ENCODE results near the gene SHOX. TPM values are rescaled to one million over a fixed set of nuclear protein-coding genes. Genes with fewer than 3 reads are reported as not detected.
"Not testable (repeated sequence)": the region's sequence is repeated elsewhere in the genome, so short reads cannot be mapped to it uniquely, and the experiment has no call there.

SHOX gene
- total RNA-seq, 1 experiment from 2014 or later: not detected

GRCh38 chrX:584572-584971 is 46.0 kb upstream of the SHOX start:
- Histone ChIP-seq H3K4me1 (no peaks in the 10 kb centered on the region), H3K4me3 (ENCODE audit: low read depth, low read length) (no peak overlapping the region), H3K36me3 (ENCODE audit: control insufficient read depth, insufficient read depth, low read length) (no peaks in the 10 kb centered on the region), H3K27me3 (replicated peaks; ENCODE audit: control insufficient read depth, insufficient read depth, low read length) (no peaks in the 10 kb centered on the region), H3K9me3 (no peaks in the 10 kb centered on the region)
- H3K27me3 Mint-ChIP-seq (ENCODE audit: insufficient read depth, unreplicated experiment): peaks cover 3% of the 10 kb centered on the region
- H3K4me1 Mint-ChIP-seq (ENCODE audit: low read depth, unreplicated experiment): no peaks in the 10 kb centered on the region
- DNase-seq: no peak
- BruUV-seq (replicated peaks): no TSS peak
- peaks cover 24% of the 10 kb centered on the region for H3K9me3 Mint-ChIP-seq (ENCODE audit: unreplicated experiment)
- no peak for TF ChIP-seq CTCF (IDR thresholded peaks at IDR 0.05; ENCODE audit: insufficient read depth in 1 of 2, low read depth in 1 of 2, low read length in 1 of 2, severe bottlenecking in 1 of 2, unreplicated experiment in 1 of 2)
- no peaks in the 10 kb centered on the region for H3K36me3 Mint-ChIP-seq (ENCODE audit: insufficient read depth, unreplicated experiment)
- ChIA-PET CTCF (no interaction called here), POLR2A (no interaction called here)
- intact Hi-C loops (cut with micrococcal nuclease; ENCODE audit: unreplicated experiment): no loop called here
- no peak overlapping the region for H3K27ac Mint-ChIP-seq (ENCODE audit: unreplicated experiment)
- H3K4me3 Mint-ChIP-seq (ENCODE audit: unreplicated experiment): no peak overlapping the region

GRCh38 chrX:585115-585808 is 45.3 kb upstream of the SHOX start:
- Histone ChIP-seq H3K4me3 (ENCODE audit: low read depth, low read length) (no peak overlapping the region), H3K9me3 (no peaks in the 10 kb centered on the region), H3K27me3 (replicated peaks; ENCODE audit: control insufficient read depth, insufficient read depth, low read length) (no peaks in the 10 kb centered on the region), H3K36me3 (ENCODE audit: control insufficient read depth, insufficient read depth, low read length) (no peaks in the 10 kb centered on the region), H3K4me1 (no peaks in the 10 kb centered on the region)
- H3K36me3 Mint-ChIP-seq (ENCODE audit: insufficient read depth, unreplicated experiment): no peaks in the 10 kb centered on the region
- H3K4me1 Mint-ChIP-seq (ENCODE audit: low read depth, unreplicated experiment): no peaks in the 10 kb centered on the region
- peaks cover 3% of the 10 kb centered on the region for H3K27me3 Mint-ChIP-seq (ENCODE audit: insufficient read depth, unreplicated experiment)
- POLR2A ChIA-PET: no interaction called here
- H3K9me3 Mint-ChIP-seq (ENCODE audit: unreplicated experiment): peaks cover 17% of the 10 kb centered on the region
- TF ChIP-seq CTCF (IDR thresholded peaks at IDR 0.05; ENCODE audit: insufficient read depth in 1 of 2, low read depth in 1 of 2, low read length in 1 of 2, severe bottlenecking in 1 of 2, unreplicated experiment in 1 of 2): no peak
- intact Hi-C loops (cut with micrococcal nuclease; ENCODE audit: unreplicated experiment): no loop called here
- CTCF ChIA-PET: no interaction called here
- no peak overlapping the region for H3K4me3 Mint-ChIP-seq (ENCODE audit: unreplicated experiment)
- no peak for DNase-seq
- H3K27ac Mint-ChIP-seq (ENCODE audit: unreplicated experiment): no peak overlapping the region
- BruUV-seq (replicated peaks): no TSS peak

GRCh38 chrX:586351-586750 is 44.2 kb upstream of the SHOX start:
- Mint-ChIP-seq H3K4me3 (ENCODE audit: unreplicated experiment) (no peak overlapping the region), H3K9me3 (ENCODE audit: unreplicated experiment) (peaks cover 6% of the 10 kb centered on the region), H3K36me3 (ENCODE audit: insufficient read depth, unreplicated experiment) (no peaks in the 10 kb centered on the region), H3K27me3 (ENCODE audit: insufficient read depth, unreplicated experiment) (peaks cover 3% of the 10 kb centered on the region), H3K4me1 (ENCODE audit: low read depth, unreplicated experiment) (no peaks in the 10 kb centered on the region), H3K27ac (ENCODE audit: unreplicated experiment) (no peak overlapping the region)
- DNase-seq: no peak
- no peaks in the 10 kb centered on the region for H3K4me1 ChIP-seq
- BruUV-seq (replicated peaks): no TSS peak
- CTCF ChIA-PET: no interaction called here
- POLR2A ChIA-PET: no interaction called here
- H3K4me3 ChIP-seq (ENCODE audit: low read depth, low read length): no peak overlapping the region
- no peaks in the 10 kb centered on the region for H3K9me3 ChIP-seq
- H3K27me3 ChIP-seq (replicated peaks; ENCODE audit: control insufficient read depth, insufficient read depth, low read length): no peaks in the 10 kb centered on the region
- intact Hi-C loops (cut with micrococcal nuclease; ENCODE audit: unreplicated experiment): no loop called here
- no peaks in the 10 kb centered on the region for H3K36me3 ChIP-seq (ENCODE audit: control insufficient read depth, insufficient read depth, low read length)
- TF ChIP-seq CTCF (IDR thresholded peaks at IDR 0.05; ENCODE audit: insufficient read depth in 1 of 2, low read depth in 1 of 2, low read length in 1 of 2, severe bottlenecking in 1 of 2, unreplicated experiment in 1 of 2): no peak

- intact Hi-C loops (cut with micrococcal nuclease; ENCODE audit: unreplicated experiment); H3K4me1 ChIP-seq; BruUV-seq (replicated peaks); H3K4me3 Mint-ChIP-seq (ENCODE audit: unreplicated experiment); H3K36me3 ChIP-seq (ENCODE audit: control insufficient read depth, insufficient read depth, low read length); H3K4me3 ChIP-seq (ENCODE audit: low read depth, low read length); H3K27me3 Mint-ChIP-seq (ENCODE audit: insufficient read depth, unreplicated experiment); H3K4me1 Mint-ChIP-seq (ENCODE audit: low read depth, unreplicated experiment); H3K36me3 Mint-ChIP-seq (ENCODE audit: insufficient read depth, unreplicated experiment); CTCF ChIA-PET; POLR2A ChIA-PET; H3K9me3 ChIP-seq; H3K27ac Mint-ChIP-seq (ENCODE audit: unreplicated experiment); H3K27me3 ChIP-seq (replicated peaks; ENCODE audit: control insufficient read depth, insufficient read depth, low read length); DNase-seq: not testable (repeated sequence)
- peaks cover 16% of the 10 kb centered on the region for H3K9me3 Mint-ChIP-seq (ENCODE audit: unreplicated experiment)
Measured at GRCh38 chrX:589261-589660, 41.3 kb upstream of the SHOX start.

All from Caco-2 (cell line).